IMR-90 (cell line): ENCODE measurements around the gene ALDH1A1. TPM values are rescaled to one million over a fixed set of nuclear protein-coding genes. Genes with fewer than 3 reads are reported as not detected.

Experiments
- ATAC-seq: fragments of 200-7000 bp; cut with Tn5 transposase; 2 replicates; pipeline ENCODE4 v1.9.1; 2020; ENCODE audit warnings: low read depth, mild to moderate bottlenecking, moderate library complexity
- BruUV-seq: library from RNA; stranded (reverse); fragments of 400-500 nt; replicated peaks from 2 replicates; lab custom pipeline; 2021; lab: Mats Ljungman, UMichigan
- CTCF ChIA-PET: fragments of 300-600 bp; formaldehyde crosslinking; extraction: SDS; loops from one replicate; lab custom pipeline; 2021; ENCODE audit warnings: antibody characterized with exemption; lab: Yijun Ruan, JAX
- POLR2A ChIA-PET: fragments of 300-600 bp; sonication (Branson Sonifier 250); formaldehyde crosslinking; loops from one replicate; lab custom pipeline; 2022; ENCODE audit warnings: antibody characterized with exemption; ENCODE audit not compliant: unreplicated experiment; lab: Charles Lee
- DNase-seq: peaks from one replicate; pipeline ENCODE4 v3.0.0; 2013
- H2AFZ ChIP-seq: replicated peaks from 2 replicates; pipeline ENCODE3; 2013; ENCODE audit warnings: low read length, mild to moderate bottlenecking; ENCODE audit not compliant: poor library complexity
- H2AK5ac ChIP-seq: 2 replicates; pipeline ENCODE4 v1.6.1; 2013; ENCODE audit warnings: low read depth, low read length, inconsistent platforms
- H2AK9ac ChIP-seq: replicated peaks from 2 replicates; pipeline ENCODE3; 2013; ENCODE audit warnings: mild to moderate bottlenecking, low read depth, low read length, moderate library complexity; ENCODE audit not compliant: poor library complexity
- H2BK120ac ChIP-seq: 2 replicates; pipeline ENCODE4 v1.6.1; 2013; ENCODE audit warnings: low read depth, low read length, inconsistent platforms
- H2BK15ac ChIP-seq: 3 replicates; pipeline ENCODE4 v1.6.1; 2013; ENCODE audit warnings: low read depth, low read length, inconsistent platforms
- H2BK20ac ChIP-seq: 2 replicates; pipeline ENCODE4 v1.6.1; 2013; ENCODE audit warnings: low read depth, mild to moderate bottlenecking, inconsistent platforms, low read length, moderate library complexity
- H2BK5ac ChIP-seq: 2 replicates; pipeline ENCODE4 v1.6.1; 2013; ENCODE audit warnings: mild to moderate bottlenecking, low read depth, low read length, inconsistent platforms; ENCODE audit not compliant: poor library complexity, severe bottlenecking
- H3K14ac ChIP-seq: replicated peaks from 2 replicates; pipeline ENCODE4 v1.6.1; 2013; ENCODE audit warnings: low read depth, low read length, inconsistent platforms
- H3K18ac ChIP-seq: 2 replicates; pipeline ENCODE4 v1.6.1; 2013; ENCODE audit warnings: low read depth, low read length, control low read depth
- H3K23ac ChIP-seq: 2 replicates; pipeline ENCODE4 v1.6.1; 2013; ENCODE audit warnings: low read depth, low read length, inconsistent platforms
- H3K27ac ChIP-seq: 2 replicates; pipeline ENCODE4 v1.5.1; 2013; ENCODE audit warnings: mild to moderate bottlenecking, control low read depth, low read length; ENCODE audit not compliant: insufficient read depth
- H3K27me3 ChIP-seq: 2 replicates; pipeline ENCODE4 v1.6.1; 2013; ENCODE audit warnings: low read length; ENCODE audit not compliant: control insufficient read depth, insufficient read depth
- H3K36me3 ChIP-seq: 2 replicates; pipeline ENCODE4 v1.6.1; 2013; ENCODE audit warnings: low read length, mixed read lengths; ENCODE audit not compliant: control insufficient read depth, insufficient read depth
- H3K4ac ChIP-seq: 2 replicates; pipeline ENCODE4 v1.6.1; 2013; ENCODE audit warnings: low read depth, low read length, inconsistent platforms
- H3K4me1 ChIP-seq: 2 replicates; pipeline ENCODE4 v1.6.1; 2013; ENCODE audit warnings: low read length, mixed read lengths; ENCODE audit not compliant: control insufficient read depth, insufficient read depth
- H3K4me2 ChIP-seq: 2 replicates; pipeline ENCODE4 v1.6.1; 2013; ENCODE audit warnings: low read depth, mild to moderate bottlenecking, control low read depth, low read length, moderate library complexity
- H3K4me3 ChIP-seq: 2 replicates; pipeline ENCODE4 v1.5.1; 2013; ENCODE audit warnings: low read depth, mild to moderate bottlenecking, control low read depth, low read length, moderate library complexity; ENCODE audit not compliant: insufficient read depth
- H3K56ac ChIP-seq: 2 replicates; pipeline ENCODE4 v1.6.1; 2013; ENCODE audit warnings: low read length, inconsistent platforms; ENCODE audit not compliant: insufficient read depth; ENCODE audit errors: extremely low read depth
- H3K79me1 ChIP-seq, 2 experiments: 2 replicates each; pipeline ENCODE4 v1.6.1; 2013; ENCODE audit warnings: low read length in 2 of 2, inconsistent platforms in 1 of 2, low read depth in 1 of 2
- H3K9ac ChIP-seq: 2 replicates; pipeline ENCODE4 v1.6.1; 2013; ENCODE audit warnings: low read depth, low read length, control low read depth
- H3K9me1 ChIP-seq: 2 replicates; pipeline ENCODE4 v1.6.1; 2013; ENCODE audit warnings: low read length, inconsistent platforms; ENCODE audit not compliant: insufficient read depth
- H3K9me3 ChIP-seq: 2 replicates; pipeline ENCODE4 v1.6.1; 2013; ENCODE audit warnings: low read length; ENCODE audit not compliant: control insufficient read depth, insufficient read depth
- H4K20me1 ChIP-seq: 2 replicates; pipeline ENCODE4 v1.6.1; 2013; ENCODE audit warnings: low read length, inconsistent platforms; ENCODE audit not compliant: insufficient read depth
- H4K5ac ChIP-seq: 2 replicates; pipeline ENCODE4 v1.6.1; 2013; ENCODE audit warnings: mild to moderate bottlenecking, low read depth, low read length, control low read depth
- H4K8ac ChIP-seq, 2 experiments: 2 replicates each; pipeline ENCODE4 v1.6.1; 2013; ENCODE audit warnings: low read depth in 2 of 2, low read length in 2 of 2, control low read depth in 1 of 2, inconsistent platforms in 1 of 2
- H4K91ac ChIP-seq: 2 replicates; pipeline ENCODE4 v1.6.1; 2013; ENCODE audit warnings: low read depth, low read length, inconsistent platforms; ENCODE audit not compliant: insufficient read depth
- BHLHE40 ChIP-seq: fragments of 150-350 bp; IDR thresholded peaks from 2 replicates; pipeline ENCODE4 v1.6.1; 2016; ENCODE audit warnings: mild to moderate bottlenecking, low read depth, low read length
- CEBPB ChIP-seq: IDR thresholded peaks from 2 replicates; pipeline ENCODE4 v1.6.1; 2012; ENCODE audit warnings: low read depth, low read length, improper control_type of control experiment
- CHD1 ChIP-seq: IDR thresholded peaks from 2 replicates; pipeline ENCODE4 v1.6.1; 2012; ENCODE audit warnings: low read depth, low read length, improper control_type of control experiment
- CTCF ChIP-seq: conservative IDR thresholded peaks from 2 replicates; pipeline ENCODE4 v1.5.1; 2012; ENCODE audit warnings: mild to moderate bottlenecking, low read depth, low read length, improper control_type of control experiment
- ELK1 ChIP-seq: fragments of 150-350 bp; IDR thresholded peaks from 2 replicates; pipeline ENCODE4 v1.6.1; 2016; ENCODE audit warnings: low read depth, mild to moderate bottlenecking, low read length, moderate library complexity, borderline replicate concordance
- FOS ChIP-seq: fragments of 150-350 bp; IDR thresholded peaks from 2 replicates; pipeline ENCODE4 v1.6.1; 2016; ENCODE audit warnings: low read depth, low read length
- MXI1 ChIP-seq: IDR thresholded peaks from 2 replicates; pipeline ENCODE4 v1.6.1; 2012; ENCODE audit warnings: low read depth, mild to moderate bottlenecking, low read length, moderate library complexity, borderline replicate concordance
- NFE2L2 ChIP-seq: fragments of 150-350 bp; IDR thresholded peaks from 2 replicates; pipeline ENCODE4 v1.6.1; 2016; ENCODE audit warnings: low read depth, mild to moderate bottlenecking, low read length
- POLR2A ChIP-seq: IDR thresholded peaks from 2 replicates; pipeline ENCODE4 v1.6.1; 2012; ENCODE audit warnings: mild to moderate bottlenecking, low read depth, low read length
- RAD21 ChIP-seq: IDR thresholded peaks from 2 replicates; pipeline ENCODE4 v1.6.1; 2012; ENCODE audit warnings: low read length, improper control_type of control experiment
- RCOR1 ChIP-seq: IDR thresholded peaks from 2 replicates; pipeline ENCODE4 v1.6.1; 2012; ENCODE audit warnings: mild to moderate bottlenecking, low read length, improper control_type of control experiment; ENCODE audit not compliant: insufficient replicate concordance
- RFX5 ChIP-seq: IDR thresholded peaks from 2 replicates; pipeline ENCODE4 v1.8.0; 2012; ENCODE audit warnings: low read depth, mild to moderate bottlenecking, low read length, moderate library complexity
- SMC3 ChIP-seq: fragments of 150-350 bp; IDR thresholded peaks from 2 replicates; pipeline ENCODE4 v1.6.1; 2016; ENCODE audit warnings: low read depth, mild to moderate bottlenecking, antibody characterized with exemption, low read length, moderate library complexity
- WGBS, 2 experiments: methylation state at CpG; one replicate each; pipeline versions ENCODE4 v1.1.5 to v1.1.7; 2013; ENCODE audit warnings: missing lambda C conversion rate in 2 of 2; ENCODE audit not compliant: insufficient read length in 1 of 2; ENCODE audit errors: extremely low coverage in 2 of 2; 5-methylcytosine and 5-hydroxymethylcytosine counted together
- dilution Hi-C: fragments of 300-500 bp; cut with HindIII; formaldehyde crosslinking; loops from one replicate; pipeline ENCODE4 v1.14.3; 2018; ENCODE audit warnings: low sequenced_read_pairs; ENCODE audit not compliant: unreplicated experiment
- in situ Hi-C: fragments of 300-500 bp; cut with MboI; formaldehyde crosslinking; loops from 3 replicates; pipeline ENCODE4 v1.14.3; 2019; ENCODE audit warnings: low sequenced_read_pairs, inconsistent platforms, mixed read lengths
- intact Hi-C: fragments of 100-400 bp; cut with micrococcal nuclease; formaldehyde crosslinking; loops from 2 replicates; pipeline ENCODE4 v1.10.0; 2022
- polyA plus RNA-seq, 3 experiments: library from polyadenylated mRNA; depleted of rRNA; stranded (reverse); fragments of >200 nt; gene quantifications; 2 replicates each; pipeline ENCODE4 v1.2.3, GENCODE V29; 2012; ENCODE audit warnings: low replicate concordance in 1 of 3
- total RNA-seq: library from RNA; depleted of rRNA; stranded (reverse); fragments of >200 nt; gene quantifications from 2 replicates; pipeline ENCODE4 v1.2.3, GENCODE V29; 2012
- TF ChIP-seq, protein P1 (sequence below): fragments of 150-350 bp; IDR thresholded peaks from 2 replicates; pipeline ENCODE4 v1.6.1; 2017; ENCODE audit warnings: mild to moderate bottlenecking, antibody characterized with exemption, low read length, low read depth

ALDH1A1 gene
- total and polyA plus RNA-seq, 2 of the 4 experiments (the other 2 are of a cell fraction) = not detected

DNA sequence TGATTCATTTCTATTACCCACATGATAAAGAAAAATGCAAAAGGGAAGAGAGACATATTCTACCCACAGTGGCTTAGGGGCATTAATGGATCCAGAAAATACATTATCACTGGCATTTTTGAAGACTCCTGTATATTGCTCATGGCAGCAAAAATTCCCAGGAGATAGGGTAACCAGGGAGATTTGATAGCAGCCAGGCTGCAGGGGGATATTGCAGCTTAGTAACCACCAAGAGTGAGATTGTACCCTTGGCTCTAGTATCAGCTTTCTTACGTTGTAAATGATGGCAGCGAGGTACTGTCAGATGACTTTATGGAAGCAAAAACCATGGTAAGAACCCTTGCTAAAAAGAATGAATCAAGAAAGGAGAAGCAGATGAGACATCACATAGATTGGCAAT lies 19.8 kb upstream of the ALDH1A1 start:
- no peak overlapping the region for H3K4ac ChIP-seq
- H3K4me2 ChIP-seq = no peak overlapping the region
- H3K79me1 ChIP-seq = no peaks in the 10 kb centered on the region
- no CpG with 5 or more reads among the region's 2 CpGs for WGBS, 2 experiments
- H2AK9ac ChIP-seq = no peak overlapping the region
- CTCF ChIA-PET = no interaction called here
- intact Hi-C loops (no loop called here), dilution Hi-C loops (no loop called here), in situ Hi-C loops (no loop called here)
- no peak overlapping the region for H4K5ac ChIP-seq
- H3K9me1 ChIP-seq = no peaks in the 10 kb centered on the region
- TF ChIP-seq CHD1 = no peak
- no peak for TF ChIP-seq NFE2L2
- TF ChIP-seq RFX5 = no peak
- TF ChIP-seq, protein P1, sequence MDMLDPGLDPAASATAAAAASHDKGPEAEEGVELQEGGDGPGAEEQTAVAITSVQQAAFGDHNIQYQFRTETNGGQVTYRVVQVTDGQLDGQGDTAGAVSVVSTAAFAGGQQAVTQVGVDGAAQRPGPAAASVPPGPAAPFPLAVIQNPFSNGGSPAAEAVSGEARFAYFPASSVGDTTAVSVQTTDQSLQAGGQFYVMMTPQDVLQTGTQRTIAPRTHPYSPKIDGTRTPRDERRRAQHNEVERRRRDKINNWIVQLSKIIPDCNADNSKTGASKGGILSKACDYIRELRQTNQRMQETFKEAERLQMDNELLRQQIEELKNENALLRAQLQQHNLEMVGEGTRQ = no peak
- TF ChIP-seq POLR2A = no peak
- TF ChIP-seq CTCF = no peak
- TF ChIP-seq RCOR1 = no peak
- no peak for TF ChIP-seq MXI1
- TF ChIP-seq RAD21 = no peak
- TF ChIP-seq SMC3 = no peak
- no peak for TF ChIP-seq CEBPB
- TF ChIP-seq BHLHE40 = no peak
- no peak for TF ChIP-seq ELK1
- TF ChIP-seq FOS = no peak
- POLR2A ChIA-PET = no interaction called here
- H2BK20ac ChIP-seq = no peak overlapping the region
- no peak overlapping the region for H3K56ac ChIP-seq
- no peak overlapping the region for H4K8ac ChIP-seq
- DNase-seq (no peak), ATAC-seq (no peak)
- no peaks in the 10 kb centered on the region for H3K27me3 ChIP-seq
- H3K14ac ChIP-seq = no peak overlapping the region
- no peak overlapping the region for H2BK5ac ChIP-seq
- H3K9ac ChIP-seq = no peak overlapping the region
- no peaks in the 10 kb centered on the region for H3K9me3 ChIP-seq
- no peak overlapping the region for H2BK15ac ChIP-seq
- H3K18ac ChIP-seq = no peak overlapping the region
- BruUV-seq = no TSS peak
- no peak overlapping the region for H3K23ac ChIP-seq
- H2AK5ac ChIP-seq = no peak overlapping the region
- no peaks in the 10 kb centered on the region for H3K4me1 ChIP-seq
- H2AFZ ChIP-seq = no peak overlapping the region
- no peak overlapping the region for H3K27ac ChIP-seq
- no peak overlapping the region for H3K4me3 ChIP-seq
- no peak overlapping the region for H4K91ac ChIP-seq
- H4K20me1 ChIP-seq = no peaks in the 10 kb centered on the region
- no peaks in the 10 kb centered on the region for H3K36me3 ChIP-seq
- no peak overlapping the region for H2BK120ac ChIP-seq
